ENCODE results near the gene RAB32. TPM values are rescaled to one million over a fixed set of nuclear protein-coding genes. Genes with fewer than 3 reads are reported as not detected.
"Not testable (repeated sequence)": the region's sequence is repeated elsewhere in the genome, so short reads cannot be mapped to it uniquely, and the experiment has no call there.

Gene RAB32
- total RNA-seq, 1 donor from 2014 or later = 7.2 TPM

DNA sequence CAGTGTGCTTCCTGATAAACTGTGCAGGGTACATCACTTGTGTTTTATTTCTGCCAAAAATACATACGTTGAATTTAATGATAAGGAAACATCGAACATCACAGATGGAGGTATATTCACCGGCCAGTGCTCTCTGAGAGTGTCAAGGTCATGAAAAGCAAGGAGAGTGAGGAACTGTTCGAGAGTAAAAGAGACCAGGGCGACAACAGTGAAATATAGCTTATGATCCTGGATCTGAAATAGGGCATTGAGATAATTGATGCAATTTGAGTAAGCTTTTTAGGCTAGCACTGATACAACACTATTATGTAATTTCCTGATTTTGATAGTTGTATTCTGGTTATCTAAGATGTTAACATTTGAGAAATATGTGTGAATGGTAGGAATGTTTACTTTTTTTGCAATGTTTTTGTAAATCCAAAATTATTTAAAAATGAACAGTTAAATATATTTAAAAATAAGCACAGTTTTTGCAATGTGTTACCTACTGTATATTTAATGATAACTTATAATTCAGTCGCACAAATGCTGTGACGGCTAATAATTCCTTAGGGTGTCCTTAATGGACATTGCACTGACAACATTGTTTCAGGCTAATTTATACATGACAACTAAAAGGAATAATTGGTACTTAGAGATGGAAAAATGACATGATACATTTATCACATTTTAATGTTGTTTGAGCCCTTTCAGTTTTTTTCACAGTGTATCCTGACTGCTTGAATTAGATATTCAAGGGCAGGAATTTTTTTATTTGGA, 9.9 kb downstream of the RAB32 start:
- Histone ChIP-seq H3K4me1 (peaks cover 14% of the 10 kb centered on the region), H3K27ac (replicated peaks) (no peak overlapping the region), H3K36me3 (peaks cover 27% of the 10 kb centered on the region), H3K9me3 (replicated peaks) (no peaks in the 10 kb centered on the region), H3K27me3 (ENCODE audit: low read depth) (no peaks in the 10 kb centered on the region), H3K4me3 (no peak overlapping the region)
- TF ChIP-seq, protein P1, sequence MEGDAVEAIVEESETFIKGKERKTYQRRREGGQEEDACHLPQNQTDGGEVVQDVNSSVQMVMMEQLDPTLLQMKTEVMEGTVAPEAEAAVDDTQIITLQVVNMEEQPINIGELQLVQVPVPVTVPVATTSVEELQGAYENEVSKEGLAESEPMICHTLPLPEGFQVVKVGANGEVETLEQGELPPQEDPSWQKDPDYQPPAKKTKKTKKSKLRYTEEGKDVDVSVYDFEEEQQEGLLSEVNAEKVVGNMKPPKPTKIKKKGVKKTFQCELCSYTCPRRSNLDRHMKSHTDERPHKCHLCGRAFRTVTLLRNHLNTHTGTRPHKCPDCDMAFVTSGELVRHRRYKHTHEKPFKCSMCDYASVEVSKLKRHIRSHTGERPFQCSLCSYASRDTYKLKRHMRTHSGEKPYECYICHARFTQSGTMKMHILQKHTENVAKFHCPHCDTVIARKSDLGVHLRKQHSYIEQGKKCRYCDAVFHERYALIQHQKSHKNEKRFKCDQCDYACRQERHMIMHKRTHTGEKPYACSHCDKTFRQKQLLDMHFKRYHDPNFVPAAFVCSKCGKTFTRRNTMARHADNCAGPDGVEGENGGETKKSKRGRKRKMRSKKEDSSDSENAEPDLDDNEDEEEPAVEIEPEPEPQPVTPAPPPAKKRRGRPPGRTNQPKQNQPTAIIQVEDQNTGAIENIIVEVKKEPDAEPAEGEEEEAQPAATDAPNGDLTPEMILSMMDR (IDR thresholded peaks at IDR 0.05; ENCODE audit: borderline replicate concordance) = no peak
- intact Hi-C loops (cut with micrococcal nuclease) = no loop called here
- DNase-seq = no peak

DNA sequence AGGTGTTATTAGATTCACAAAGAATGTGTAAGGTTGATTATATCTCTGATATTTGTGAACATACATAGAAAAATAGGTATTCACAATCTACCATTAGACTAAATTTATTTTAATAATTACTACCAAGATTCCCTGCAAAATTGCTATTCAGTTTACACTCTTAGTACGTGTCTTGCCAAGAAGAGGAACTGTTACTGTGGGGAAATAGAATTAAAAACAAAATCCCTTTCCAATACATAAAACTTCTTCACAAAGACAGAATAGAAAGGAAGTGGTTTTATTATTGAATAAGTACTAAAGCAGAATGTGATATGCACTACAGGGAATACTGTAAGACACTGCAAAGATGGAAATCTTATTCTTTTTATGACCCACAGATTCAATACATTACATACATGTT, 17.0 kb downstream of the RAB32 start:
- H3K4me3 ChIP-seq = no peak overlapping the region
- TF ChIP-seq, protein P1 (IDR thresholded peaks at IDR 0.05; ENCODE audit: borderline replicate concordance) = no peak
- no peak for DNase-seq

DNA sequence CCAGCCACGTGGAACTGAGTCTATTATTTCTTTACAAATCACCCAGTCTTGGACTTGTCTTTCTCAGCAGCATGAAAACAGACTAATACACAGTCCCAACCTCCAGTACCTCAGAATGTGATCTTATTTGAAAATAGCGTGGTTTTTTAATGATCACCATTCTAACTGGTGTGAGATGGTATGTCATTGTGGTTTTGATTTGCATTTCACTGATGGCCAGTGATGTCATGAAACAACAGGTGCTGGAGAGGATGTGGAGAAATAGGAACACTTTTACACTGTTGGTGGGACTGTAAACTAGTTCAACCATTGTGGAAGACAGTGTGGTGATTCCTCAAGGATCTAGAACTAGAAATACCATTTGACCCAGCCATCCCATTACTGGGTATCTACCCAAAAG, 23.0 kb downstream of the RAB32 start:
- H3K4me1 ChIP-seq; intact Hi-C loops (cut with micrococcal nuclease); DNase-seq; H3K27me3 ChIP-seq (ENCODE audit: low read depth); H3K27ac ChIP-seq (replicated peaks); H3K36me3 ChIP-seq; H3K4me3 ChIP-seq: not testable (repeated sequence)
- peaks cover 20% of the 10 kb centered on the region for H3K9me3 ChIP-seq (replicated peaks)

More for the DNA sequence above, 17.0 kb downstream of the RAB32 start:
- Histone ChIP-seq H3K9me3 (replicated peaks) (no peaks in the 10 kb centered on the region), H3K27ac (replicated peaks) (no peak overlapping the region), H3K4me1 (no peaks in the 10 kb centered on the region), H3K36me3 (peaks cover under 1% of the 10 kb centered on the region), H3K27me3 (ENCODE audit: low read depth) (no peaks in the 10 kb centered on the region)
- intact Hi-C loops (cut with micrococcal nuclease) = no loop called here

DNA sequence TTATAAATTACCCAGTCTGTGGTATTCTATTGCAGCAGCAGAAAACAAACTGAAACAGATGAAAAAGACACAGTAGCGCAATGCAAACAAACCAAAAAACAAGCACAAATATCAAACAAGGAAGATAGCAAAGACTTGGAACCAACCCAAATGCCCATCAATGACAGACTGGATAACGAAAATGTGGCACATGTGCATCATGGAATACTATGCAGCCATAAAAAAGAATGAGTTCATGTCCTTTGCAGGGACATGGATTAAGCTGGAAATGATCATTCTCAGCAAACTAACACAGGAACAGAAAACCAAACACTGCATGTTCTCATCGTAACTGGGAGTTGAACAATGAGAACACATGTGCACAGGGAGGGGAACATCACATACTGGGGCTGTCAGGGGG, 25.0 kb downstream of the RAB32 start:
- DNase-seq; intact Hi-C loops (cut with micrococcal nuclease); H3K27ac ChIP-seq (replicated peaks); H3K4me1 ChIP-seq; H3K4me3 ChIP-seq; H3K36me3 ChIP-seq; H3K27me3 ChIP-seq (ENCODE audit: low read depth): not testable (repeated sequence)
- peaks cover 32% of the 10 kb centered on the region for H3K9me3 ChIP-seq (replicated peaks)

DNA sequence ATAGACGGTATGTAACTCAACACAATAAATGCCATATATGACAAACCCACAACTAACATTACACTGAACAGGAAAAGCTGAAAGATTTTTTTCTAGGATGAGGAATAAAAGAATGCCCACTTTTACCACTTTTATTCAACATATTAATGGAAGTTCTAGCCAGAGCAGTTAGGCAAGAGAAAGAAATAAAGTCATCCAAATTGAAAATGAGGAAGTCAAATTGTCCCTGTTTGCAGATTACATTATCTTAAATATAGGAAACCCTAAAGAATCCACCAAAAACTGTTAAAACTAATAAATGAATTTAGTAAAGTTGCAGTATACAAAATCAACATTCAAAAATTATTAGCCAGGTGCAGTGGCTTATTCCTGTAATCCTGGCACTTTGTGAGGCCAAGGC, 30.6 kb downstream of the RAB32 start:
- intact Hi-C loops (cut with micrococcal nuclease) = no loop called here

DNA sequence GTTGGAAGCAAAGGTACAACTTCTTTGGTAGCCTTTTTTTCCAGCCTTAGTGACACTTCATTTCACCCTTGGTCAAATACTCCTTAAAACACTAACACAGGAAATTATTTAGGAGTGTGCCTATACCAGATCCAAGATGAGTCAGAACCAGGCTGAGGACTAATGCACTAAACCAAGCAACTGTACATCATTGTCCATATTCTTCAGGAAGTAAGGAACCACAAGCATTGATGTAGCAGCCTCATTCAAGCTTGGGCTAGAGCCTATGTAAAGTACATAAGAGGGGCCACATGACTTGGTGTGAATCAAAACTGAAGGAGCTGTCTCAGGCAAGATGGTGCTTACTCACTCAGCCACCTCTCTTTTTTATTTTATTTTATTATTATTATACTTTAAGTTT, 34.4 kb downstream of the RAB32 start:
- no peaks in the 10 kb centered on the region for H3K36me3 ChIP-seq
- no peak overlapping the region for H3K27ac ChIP-seq (replicated peaks)

More for the DNA sequence above, 30.6 kb downstream of the RAB32 start:
- no peak overlapping the region for H3K27ac ChIP-seq (replicated peaks)
- peaks cover 56% of the 10 kb centered on the region for H3K9me3 ChIP-seq (replicated peaks)
- H3K4me1 ChIP-seq = no peaks in the 10 kb centered on the region
- H3K36me3 ChIP-seq = no peaks in the 10 kb centered on the region
- TF ChIP-seq, protein P1 (IDR thresholded peaks at IDR 0.05; ENCODE audit: borderline replicate concordance) = no peak
- DNase-seq = no peak
- no peak overlapping the region for H3K4me3 ChIP-seq
- no peaks in the 10 kb centered on the region for H3K27me3 ChIP-seq (ENCODE audit: low read depth)

More for the DNA sequence above, 34.4 kb downstream of the RAB32 start:
- no peak for DNase-seq
- H3K9me3 ChIP-seq (replicated peaks) = peaks cover 28% of the 10 kb centered on the region
- H3K4me3 ChIP-seq = no peak overlapping the region
- no peaks in the 10 kb centered on the region for H3K27me3 ChIP-seq (ENCODE audit: low read depth)
- no peaks in the 10 kb centered on the region for H3K4me1 ChIP-seq
- intact Hi-C loops (cut with micrococcal nuclease) = no loop called here
- TF ChIP-seq, protein P1 (IDR thresholded peaks at IDR 0.05; ENCODE audit: borderline replicate concordance) = no peak

Data from left ventricle myocardium inferior (tissue), 1 donor.